HEK293 (cell line): ENCODE data around the gene SEPTIN7.

Source experiments
- CTCF ChIA-PET: fragments of 350-600 bp; formaldehyde crosslinking; extraction: SDS; loops from one replicate; lab custom pipeline; 2021; ENCODE audit warnings: antibody characterized with exemption; lab: Yijun Ruan, JAX
- POLR2A ChIA-PET: fragments of 300-600 bp; formaldehyde crosslinking; extraction: SDS; loops from one replicate; lab custom pipeline; 2020; ENCODE audit warnings: antibody characterized with exemption, inconsistent platforms; lab: Yijun Ruan, JAX
- H3K27ac ChIP-seq: fragments of 200-500 bp; sonication (Bioruptor generic); 2 replicates; pipeline ENCODE4 v1.5.1; 2014; ENCODE audit warnings: low read depth, low read length, control low read depth, inconsistent platforms; ENCODE audit errors: extremely low read depth
- H3K36me3 ChIP-seq, 2 experiments: fragments of 200-500 bp in 1 of 2; sonication (Bioruptor generic) in 1 of 2; 1 replicate in 1 of 2; 2 replicates in 1 of 2; pipeline ENCODE4 v1.5.1; 2014 to 2017; ENCODE audit warnings: inconsistent platforms in 2 of 2, low read length in 2 of 2; ENCODE audit not compliant: control insufficient read depth in 2 of 2, insufficient read depth in 1 of 2
- H3K4me1 ChIP-seq: fragments of 200-500 bp; sonication (Bioruptor generic); 2 replicates; pipeline ENCODE4 v1.5.1; 2014; ENCODE audit warnings: mild to moderate bottlenecking, low read length, inconsistent platforms; ENCODE audit not compliant: control insufficient read depth, insufficient read depth
- H3K4me3 ChIP-seq: 2 replicates; pipeline ENCODE4 v1.5.1; 2011; ENCODE audit warnings: low read depth, mild to moderate bottlenecking, control low read depth, low read length, moderate library complexity
- H3K9me3 ChIP-seq: fragments of 200-500 bp; sonication (Bioruptor generic); 2 replicates; pipeline ENCODE4 v1.5.1; 2014; ENCODE audit warnings: low read depth, low read length, inconsistent platforms; ENCODE audit not compliant: control insufficient read depth, insufficient read depth
- BCL11A ChIP-seq: fragments of 450-650 bp; formaldehyde crosslinking; IDR thresholded peaks from 2 replicates; pipeline ENCODE4 v1.5.1; 2016; ENCODE audit warnings: low read depth, missing biosample characterization, missing genetic modification characterization
- KLF16 ChIP-seq: fragments of 450-650 bp; formaldehyde crosslinking; IDR thresholded peaks from 2 replicates; pipeline ENCODE4 v1.5.1; 2017; ENCODE audit warnings: missing biosample characterization, missing genetic modification characterization
- PRDM10 ChIP-seq: fragments of 450-650 bp; formaldehyde crosslinking; IDR thresholded peaks from 2 replicates; pipeline ENCODE4 v1.5.1; 2016; ENCODE audit warnings: missing biosample characterization, missing genetic modification characterization
- SETDB1 ChIP-seq: IDR thresholded peaks from one replicate; pipeline ENCODE4 v1.6.1; 2017; ENCODE audit warnings: mild to moderate bottlenecking, low read length, moderate library complexity, mixed read lengths; ENCODE audit not compliant: insufficient read length
- SP2 ChIP-seq: fragments of 450-650 bp; formaldehyde crosslinking; IDR thresholded peaks from 2 replicates; pipeline ENCODE4 v1.5.1; 2016; ENCODE audit warnings: missing biosample characterization, missing genetic modification characterization
- TCF7L2 ChIP-seq: IDR thresholded peaks from 2 replicates; pipeline ENCODE4 v1.6.1; 2011; ENCODE audit warnings: low read depth, mild to moderate bottlenecking, inconsistent platforms, low read length, moderate library complexity, borderline replicate concordance
- ZBTB6 ChIP-seq: fragments of 450-650 bp; formaldehyde crosslinking; IDR thresholded peaks from 2 replicates; pipeline ENCODE4 v1.5.1; 2017; ENCODE audit warnings: missing biosample characterization, missing genetic modification characterization
- ZNF133 ChIP-seq: fragments of 450-650 bp; formaldehyde crosslinking; IDR thresholded peaks from 2 replicates; pipeline ENCODE4 v1.5.1; 2016; ENCODE audit warnings: missing biosample characterization, missing genetic modification characterization
- ZNF16 ChIP-seq: fragments of 450-650 bp; formaldehyde crosslinking; IDR thresholded peaks from 2 replicates; pipeline ENCODE4 v1.5.1; 2016; ENCODE audit warnings: low read depth, missing biosample characterization, missing genetic modification characterization
- ZNF211 ChIP-seq: fragments of 450-650 bp; formaldehyde crosslinking; IDR thresholded peaks from 2 replicates; pipeline ENCODE4 v1.5.1; 2016; ENCODE audit warnings: low read depth, missing biosample characterization, missing genetic modification characterization
- ZNF214 ChIP-seq: fragments of 450-650 bp; formaldehyde crosslinking; IDR thresholded peaks from 2 replicates; pipeline ENCODE4 v1.5.1; 2017; ENCODE audit warnings: missing biosample characterization, mild to moderate bottlenecking, missing genetic modification characterization, borderline replicate concordance
- ZNF280C ChIP-seq: fragments of 450-650 bp; formaldehyde crosslinking; IDR thresholded peaks from 2 replicates; pipeline ENCODE4 v1.5.1; 2016; ENCODE audit warnings: missing biosample characterization, missing genetic modification characterization
- ZNF391 ChIP-seq: fragments of 450-650 bp; formaldehyde crosslinking; IDR thresholded peaks from 2 replicates; pipeline ENCODE4 v1.5.1; 2016; ENCODE audit warnings: low read depth, missing biosample characterization, missing genetic modification characterization, borderline replicate concordance
- ZNF423 ChIP-seq: fragments of 450-650 bp; formaldehyde crosslinking; IDR thresholded peaks from 2 replicates; pipeline ENCODE4 v1.5.1; 2016; ENCODE audit warnings: missing biosample characterization, missing genetic modification characterization
- ZNF518A ChIP-seq: fragments of 450-650 bp; formaldehyde crosslinking; conservative IDR thresholded peaks from 2 replicates; pipeline ENCODE4 v1.5.1; 2016; ENCODE audit warnings: low read depth, missing biosample characterization, missing genetic modification characterization
- ZNF529 ChIP-seq: fragments of 450-650 bp; formaldehyde crosslinking; IDR thresholded peaks from 2 replicates; pipeline ENCODE4 v1.5.1; 2017; ENCODE audit warnings: missing genetic modification characterization, missing biosample characterization; ENCODE audit not compliant: insufficient replicate concordance
- ZNF623 ChIP-seq: fragments of 450-650 bp; formaldehyde crosslinking; IDR thresholded peaks from 2 replicates; pipeline ENCODE4 v1.5.1; 2016; ENCODE audit warnings: missing biosample characterization, missing genetic modification characterization
- ZNF629 ChIP-seq: fragments of 450-650 bp; formaldehyde crosslinking; IDR thresholded peaks from 2 replicates; pipeline ENCODE4 v1.5.1; 2017; ENCODE audit warnings: missing biosample characterization, missing genetic modification characterization
- ZNF664 ChIP-seq: fragments of 450-650 bp; formaldehyde crosslinking; IDR thresholded peaks from 2 replicates; pipeline ENCODE4 v1.5.1; 2016; ENCODE audit warnings: missing biosample characterization, missing genetic modification characterization
- ZNF704 ChIP-seq: fragments of 450-650 bp; formaldehyde crosslinking; IDR thresholded peaks from 2 replicates; pipeline ENCODE4 v1.5.1; 2016; ENCODE audit warnings: missing biosample characterization, missing genetic modification characterization
- ZNF785 ChIP-seq: fragments of 450-650 bp; formaldehyde crosslinking; IDR thresholded peaks from 2 replicates; pipeline ENCODE4 v1.5.1; 2016; ENCODE audit warnings: missing biosample characterization, missing genetic modification characterization
- ZSCAN16 ChIP-seq: fragments of 450-650 bp; formaldehyde crosslinking; IDR thresholded peaks from 2 replicates; pipeline ENCODE4 v1.5.1; 2016; ENCODE audit warnings: missing biosample characterization, missing genetic modification characterization
- ZSCAN23 ChIP-seq: fragments of 450-650 bp; formaldehyde crosslinking; IDR thresholded peaks from 2 replicates; pipeline ENCODE4 v1.5.1; 2016; ENCODE audit warnings: missing biosample characterization, missing genetic modification characterization

SEPTIN7 gene

GRCh38 chr7:35785250-35785649, 15.6 kb upstream of the SEPTIN7 start:
- CTCF ChIA-PET: no interaction called here
- Histone ChIP-seq H3K4me3 (no peak overlapping the region), H3K36me3 (no peaks in the 10 kb centered on the region), H3K27ac (no peak overlapping the region), H3K9me3 (no peaks in the 10 kb centered on the region), H3K4me1 (no peaks in the 10 kb centered on the region)
- TF ChIP-seq ZNF664 (tag by site-specific recombination) (no peak), ZNF629 (no peak), ZNF280C (tag by site-specific recombination) (no peak), ZNF214 (tag by site-specific recombination) (no peak), PRDM10 (tag by site-specific recombination) (no peak), ZBTB6 (tag by site-specific recombination) (no peak), ZNF518A (tag by site-specific recombination) (no peak), ZSCAN23 (tag by site-specific recombination) (no peak)
- POLR2A ChIA-PET: interaction anchor here (1.7 kb wide), 1 partner anchor 15 kb away, joined by 11 read pairs; the partner anchor contains the start of gene SEPTIN7

- Histone ChIP-seq H3K36me3 (no peaks in the 10 kb centered on the region), H3K4me3 (no peak overlapping the region), H3K9me3 (no peaks in the 10 kb centered on the region), H3K27ac (no peak overlapping the region), H3K4me1 (no peaks in the 10 kb centered on the region)
- ChIA-PET POLR2A (no interaction called here), CTCF (interaction anchor here (1.5 kb wide), 1 partner anchor 13 kb away, joined by 5 read pairs; the partner anchor contains the start of gene SEPTIN7)
- TF ChIP-seq TCF7L2 (no peak), ZNF423 (tag by site-specific recombination) (no peak), ZNF785 (tag by site-specific recombination) (no peak), ZNF391 (tag by site-specific recombination) (no peak), ZNF623 (tag by site-specific recombination) (no peak), BCL11A (tag by site-specific recombination) (no peak), ZNF133 (tag by site-specific recombination) (no peak), ZNF16 (tag by site-specific recombination) (no peak), ZNF529 (no peak), KLF16 (tag by site-specific recombination) (no peak), ZSCAN16 (tag by site-specific recombination) (no peak), ZNF211 (tag by site-specific recombination) (no peak), SETDB1 (no peak), SP2 (tag by site-specific recombination) (no peak), ZNF704 (tag by site-specific recombination) (no peak)
These were observed 12.9 kb upstream of the SEPTIN7 start for GRCh38 chr7:35787925-35788324.
